HG02678 (cell line): ENCODE data around the gene CXXC1.
"Not testable (repeated sequence)": the region's sequence is repeated elsewhere in the genome, so short reads cannot be mapped to it uniquely, and the experiment has no call there.

Source experiments
- ATAC-seq: cut with Tn5 transposase; IDR thresholded peaks from one replicate; pipeline ENCODE4 v1.9.1; 2021; ENCODE audit warnings: mild to moderate bottlenecking, moderate library complexity; ENCODE audit not compliant: unreplicated experiment

The CXXC1 gene

DNA sequence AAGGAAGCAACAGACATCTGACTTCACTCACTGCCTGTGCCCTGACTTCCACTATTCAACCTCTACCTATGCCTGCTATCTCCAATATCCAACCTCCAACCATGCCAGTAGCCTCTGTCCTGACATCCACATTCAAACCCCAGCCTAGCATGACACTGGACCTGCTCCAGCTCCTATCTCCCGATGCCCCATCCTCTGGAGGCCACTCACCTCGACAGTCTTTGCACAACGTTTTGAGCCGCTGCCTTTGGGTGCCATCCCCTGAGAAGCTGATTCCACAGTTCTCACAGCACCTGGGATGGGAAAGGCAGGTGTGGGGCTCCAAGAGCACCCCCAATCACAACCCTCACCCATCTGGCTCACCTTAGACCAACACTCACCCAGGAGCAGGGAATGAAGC is 11.0 kb downstream of the CXXC1 start:
- ATAC-seq = no peak

GRCh38 chr18:50275503-50276036 is 11.9 kb downstream of the CXXC1 start:
- ATAC-seq = no peak

DNA sequence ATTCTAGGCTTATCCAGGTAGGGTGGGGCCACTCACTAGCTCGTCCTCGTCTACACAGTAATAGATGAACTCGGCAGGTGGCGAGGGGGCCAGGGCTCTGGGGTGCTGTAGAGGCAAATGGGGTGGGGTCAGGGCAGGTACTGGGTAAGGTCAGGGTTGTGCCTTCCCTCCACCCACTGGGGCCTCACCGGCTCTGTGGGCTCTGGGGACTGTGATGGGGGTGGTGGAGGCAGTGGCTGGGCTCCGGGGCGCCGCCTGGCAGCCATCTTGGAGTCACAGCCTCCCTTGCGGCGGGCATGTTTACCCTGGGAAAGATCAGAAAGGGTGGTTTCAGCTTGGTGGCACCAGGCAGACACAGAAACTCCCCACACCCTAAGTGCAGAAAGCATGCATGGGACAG is 12.6 kb downstream of the CXXC1 start:
- no peak for ATAC-seq

GRCh38 chr18:50274044-50274442 is 13.4 kb downstream of the CXXC1 start:
- no peak for ATAC-seq

- ATAC-seq = no peak
Measured at GRCh38 chr18:50273203-50274043, 14.1 kb downstream of the CXXC1 start.

GRCh38 chr18:50272568-50272967 is 14.9 kb downstream of the CXXC1 start:
- no peak for ATAC-seq

- peak; percentile 76 for ATAC-seq
Measured at GRCh38 chr18:50268022-50268747, 19.3 kb downstream of the CXXC1 start.

- ATAC-seq = peak; percentile 82
Measured at GRCh38 chr18:50266248-50266704, 21.2 kb downstream of the CXXC1 start, which contains the start of gene CFAP53. Gene CFAP53, minus strand, starts transcription at chr18:50266495. Its CDS starts 91 bp downstream, at chr18:50266404.

DNA sequence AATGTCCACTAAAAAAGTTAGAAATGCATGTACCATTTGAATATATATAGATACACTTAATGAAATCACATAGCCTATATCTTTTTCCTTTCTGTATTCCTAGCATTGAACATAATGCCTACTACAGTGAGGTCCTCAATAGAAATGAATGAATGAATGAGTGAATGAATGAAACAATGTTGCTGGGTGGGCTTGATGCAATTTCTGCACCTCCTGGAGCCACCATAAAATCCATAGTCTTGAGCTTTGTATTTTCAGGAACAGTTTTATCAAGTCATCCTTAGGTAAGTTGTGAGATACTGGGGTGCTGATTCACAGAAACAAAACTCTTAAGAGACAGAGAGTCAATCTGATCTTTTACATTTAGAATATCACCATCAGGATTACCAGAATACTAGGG is 24.5 kb downstream of the CXXC1 start:
- no peak for ATAC-seq

- ATAC-seq = no peak
Measured at GRCh38 chr18:50250935-50251334, 36.6 kb downstream of the CXXC1 start.

- no peak for ATAC-seq
Measured at GRCh38 chr18:50249576-50249975, 37.9 kb downstream of the CXXC1 start.

- ATAC-seq = no peak
Measured at GRCh38 chr18:50247561-50247960, 39.9 kb downstream of the CXXC1 start.

DNA sequence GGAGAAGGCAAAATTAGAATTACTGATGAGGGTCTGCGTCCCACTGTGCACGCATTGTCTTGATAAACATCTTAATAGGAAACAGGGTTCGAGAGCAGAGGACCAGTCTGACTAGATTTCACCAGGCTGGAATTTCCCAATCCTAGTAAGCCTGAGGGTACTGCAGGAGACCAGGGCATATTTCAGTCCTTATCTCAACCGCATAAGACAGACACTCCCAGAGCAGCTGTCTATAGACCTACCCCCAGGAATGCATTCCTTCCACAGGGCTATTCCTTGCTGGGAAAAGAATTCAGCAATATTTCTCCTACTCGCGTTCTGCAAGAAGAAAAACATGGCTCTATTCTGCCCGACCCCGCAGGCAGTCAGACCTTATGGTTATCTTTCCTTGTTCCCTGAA is 45.7 kb downstream of the CXXC1 start:
- ATAC-seq = not testable (repeated sequence)

DNA sequence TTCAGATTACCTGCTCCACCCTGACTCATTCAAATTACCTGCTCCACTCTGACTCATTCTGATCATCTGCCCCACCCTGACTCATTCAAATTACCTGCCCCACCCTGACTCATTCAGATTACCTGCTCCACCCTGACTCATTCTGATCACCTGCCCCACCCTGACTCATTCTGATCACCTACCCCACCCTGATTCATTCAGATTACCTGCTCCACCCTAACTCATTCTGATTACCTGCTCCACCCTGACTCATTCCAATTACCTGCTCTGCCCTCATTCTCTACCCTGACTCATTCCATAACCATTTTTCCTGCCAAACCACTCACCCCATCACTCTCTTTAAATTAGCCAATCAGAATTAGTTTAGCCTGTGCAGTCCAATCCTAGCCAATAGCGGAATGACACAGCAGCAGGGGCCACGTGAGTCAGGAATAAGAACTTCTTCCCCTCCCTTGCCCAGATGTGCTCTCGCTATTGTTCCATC is 47.4 kb downstream of the CXXC1 start:
- no peak for ATAC-seq

DNA sequence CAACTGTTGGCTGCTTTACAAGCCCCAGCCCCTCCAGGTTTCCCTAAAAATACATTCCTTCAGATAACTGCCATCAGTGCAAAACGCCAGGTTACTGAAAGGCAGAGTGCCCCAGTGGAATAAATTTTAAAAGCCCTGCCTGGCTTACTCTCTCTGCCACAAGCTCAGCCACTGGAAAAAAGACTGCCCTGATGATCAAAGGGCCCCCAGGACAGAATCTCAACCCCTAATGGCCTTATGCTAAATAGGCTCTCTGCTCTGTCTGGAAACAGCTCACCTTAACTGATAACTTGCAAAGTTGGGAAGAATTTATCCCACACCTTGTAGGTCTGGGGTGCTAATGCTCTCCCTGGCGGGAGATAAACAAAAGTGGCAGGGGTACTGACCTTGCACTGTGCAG is 55.1 kb downstream of the CXXC1 start:
- no peak for ATAC-seq
